ENCODE measurements around the gene NTHL1. TPM values are rescaled to one million over a fixed set of nuclear protein-coding genes. Genes with fewer than 3 reads are reported as not detected.

Gene NTHL1
- total and polyA plus RNA-seq, 2 of the 4 experiments (the other 2 are of a cell fraction), result 22.8 to 28.0 TPM

- ATAC-seq (ENCODE audit: low read depth) (no peak), DNase-seq (no peak)
- Histone ChIP-seq H2BK15ac (ENCODE audit: low read depth, low read length) (no peak overlapping the region), H3K79me1 (ENCODE audit: low read depth in 1 of 2, low read length in 2 of 2) (peaks cover under 1 to 24% of the 10 kb centered on the region in 2 experiments; a peak in 3 of 4 replicates), H2AK9ac (replicated peaks; ENCODE audit: low read depth, low read length, poor library complexity) (no peak overlapping the region), H3K9me1 (ENCODE audit: insufficient read depth, low read length) (no peaks in the 10 kb centered on the region), H3K4ac (ENCODE audit: low read depth, low read length) (no peak overlapping the region), H3K9ac (ENCODE audit: low read depth, low read length) (no peak overlapping the region), H3K27ac (ENCODE audit: insufficient read depth, low read length) (no peak overlapping the region), H3K23ac (ENCODE audit: low read depth, low read length) (no peak overlapping the region), H3K14ac (replicated peaks; ENCODE audit: low read depth, low read length) (no peak overlapping the region), H4K8ac (ENCODE audit: low read depth in 2 of 2, low read length in 2 of 2) (no peak overlapping the region), H3K27me3 (ENCODE audit: control insufficient read depth, insufficient read depth, low read length) (no peaks in the 10 kb centered on the region), H2BK20ac (ENCODE audit: low read depth, low read length) (no peak overlapping the region), H3K4me1 (ENCODE audit: control insufficient read depth, insufficient read depth, low read length) (no peaks in the 10 kb centered on the region), H3K56ac (ENCODE audit: extremely low read depth, insufficient read depth, low read length) (no peak overlapping the region), H3K18ac (ENCODE audit: low read depth, low read length) (no peak overlapping the region), H3K9me3 (ENCODE audit: control insufficient read depth, insufficient read depth, low read length) (no peaks in the 10 kb centered on the region), H4K20me1 (ENCODE audit: insufficient read depth, low read length) (no peaks in the 10 kb centered on the region; the same call in 1 of the 2 replicates), H3K4me2 (ENCODE audit: low read depth, low read length) (no peak overlapping the region), H2AK5ac (ENCODE audit: low read depth, low read length) (no peak overlapping the region), H4K5ac (ENCODE audit: low read depth, low read length) (no peak overlapping the region), H4K91ac (ENCODE audit: insufficient read depth, low read depth, low read length) (no peak overlapping the region), H2BK5ac (ENCODE audit: low read depth, low read length, poor library complexity, severe bottlenecking) (no peak overlapping the region), H3K4me3 (ENCODE audit: insufficient read depth, low read depth, low read length) (no peak overlapping the region), H3K36me3 (ENCODE audit: control insufficient read depth, insufficient read depth, low read length) (peaks cover 63% of the 10 kb centered on the region), H2AFZ (replicated peaks; ENCODE audit: low read length, poor library complexity) (no peak overlapping the region), H2BK120ac (ENCODE audit: low read depth, low read length) (no peak overlapping the region)
- dilution Hi-C loops (cut with HindIII; ENCODE audit: low sequenced_read_pairs, unreplicated experiment) (no loop called here), intact Hi-C loops (cut with micrococcal nuclease) (no loop called here), in situ Hi-C loops (cut with MboI; ENCODE audit: low sequenced_read_pairs) (no loop called here)
- POLR2A ChIA-PET (ENCODE audit: unreplicated experiment), result no interaction called here
- CTCF ChIA-PET, result no interaction called here
- 94% methylated on average over 7 of the region's 10 CpGs; no CpG with 5 or more reads in 1 of the 2 experiments for WGBS, 2 experiments (ENCODE audit: extremely low coverage in 2 of 2, insufficient read length in 1 of 2)
- BruUV-seq (replicated peaks), result no TSS peak
- TF ChIP-seq, protein P1, sequence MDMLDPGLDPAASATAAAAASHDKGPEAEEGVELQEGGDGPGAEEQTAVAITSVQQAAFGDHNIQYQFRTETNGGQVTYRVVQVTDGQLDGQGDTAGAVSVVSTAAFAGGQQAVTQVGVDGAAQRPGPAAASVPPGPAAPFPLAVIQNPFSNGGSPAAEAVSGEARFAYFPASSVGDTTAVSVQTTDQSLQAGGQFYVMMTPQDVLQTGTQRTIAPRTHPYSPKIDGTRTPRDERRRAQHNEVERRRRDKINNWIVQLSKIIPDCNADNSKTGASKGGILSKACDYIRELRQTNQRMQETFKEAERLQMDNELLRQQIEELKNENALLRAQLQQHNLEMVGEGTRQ (IDR thresholded peaks at IDR 0.05; ENCODE audit: low read depth, low read length), result no peak
- no peak for TF ChIP-seq NFE2L2 (IDR thresholded peaks at IDR 0.05; ENCODE audit: low read depth, low read length)
- TF ChIP-seq MXI1 (IDR thresholded peaks at IDR 0.05; ENCODE audit: borderline replicate concordance, low read depth, low read length), result no peak
- TF ChIP-seq BHLHE40 (IDR thresholded peaks at IDR 0.05; ENCODE audit: low read depth, low read length), result no peak
- no peak for TF ChIP-seq CTCF (conservative IDR thresholded peaks at IDR 0.05; ENCODE audit: low read depth, low read length)
- TF ChIP-seq RAD21 (IDR thresholded peaks at IDR 0.05; ENCODE audit: low read length), result no peak
- no peak for TF ChIP-seq RCOR1 (IDR thresholded peaks at IDR 0.05; ENCODE audit: insufficient replicate concordance, low read length)
- no peak for TF ChIP-seq CEBPB (IDR thresholded peaks at IDR 0.05; ENCODE audit: low read depth, low read length)
- no peak for TF ChIP-seq FOS (IDR thresholded peaks at IDR 0.05; ENCODE audit: low read depth, low read length)
- no peak for TF ChIP-seq ELK1 (IDR thresholded peaks at IDR 0.05; ENCODE audit: borderline replicate concordance, low read depth, low read length)
- TF ChIP-seq POLR2A (IDR thresholded peaks at IDR 0.05; ENCODE audit: low read depth, low read length), result no peak
- no peak for TF ChIP-seq SMC3 (IDR thresholded peaks at IDR 0.05; ENCODE audit: low read depth, low read length)
- no peak for TF ChIP-seq RFX5 (IDR thresholded peaks at IDR 0.05; ENCODE audit: low read depth, low read length)
- no peak for TF ChIP-seq MAZ (IDR thresholded peaks at IDR 0.05; ENCODE audit: borderline replicate concordance, low read depth, low read length)
- TF ChIP-seq MAFK (IDR thresholded peaks at IDR 0.05; ENCODE audit: low read depth, low read length), result no peak
- TF ChIP-seq CHD1 (IDR thresholded peaks at IDR 0.05; ENCODE audit: low read depth, low read length), result no peak
These were observed 9.8 kb upstream of the NTHL1 start for GRCh38 chr16:2057438-2057837.
